ENCODE results near the gene PDIA6.

DNA sequence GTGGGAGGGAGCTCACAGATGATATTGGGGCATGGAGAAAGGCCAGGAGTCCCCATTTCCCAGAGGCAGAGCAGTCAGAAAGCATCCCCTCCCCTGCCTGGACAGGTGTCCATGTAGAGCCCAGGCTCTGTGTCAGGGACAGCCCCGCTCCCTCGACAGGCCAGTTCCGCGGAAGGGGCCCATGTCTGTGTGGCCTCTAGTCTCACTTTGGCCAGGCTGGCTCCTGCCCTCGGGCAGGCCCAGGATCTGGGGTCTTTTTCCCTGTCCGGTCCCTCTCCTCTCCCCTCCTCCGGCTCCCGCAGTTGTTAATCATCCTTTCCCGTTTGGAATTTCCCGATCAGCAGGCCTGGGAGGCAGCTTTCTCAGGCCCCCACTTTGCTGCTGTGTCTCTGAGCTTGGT, 20.4 kb upstream of the PDIA6 start:
- TF ChIP-seq, protein P1, sequence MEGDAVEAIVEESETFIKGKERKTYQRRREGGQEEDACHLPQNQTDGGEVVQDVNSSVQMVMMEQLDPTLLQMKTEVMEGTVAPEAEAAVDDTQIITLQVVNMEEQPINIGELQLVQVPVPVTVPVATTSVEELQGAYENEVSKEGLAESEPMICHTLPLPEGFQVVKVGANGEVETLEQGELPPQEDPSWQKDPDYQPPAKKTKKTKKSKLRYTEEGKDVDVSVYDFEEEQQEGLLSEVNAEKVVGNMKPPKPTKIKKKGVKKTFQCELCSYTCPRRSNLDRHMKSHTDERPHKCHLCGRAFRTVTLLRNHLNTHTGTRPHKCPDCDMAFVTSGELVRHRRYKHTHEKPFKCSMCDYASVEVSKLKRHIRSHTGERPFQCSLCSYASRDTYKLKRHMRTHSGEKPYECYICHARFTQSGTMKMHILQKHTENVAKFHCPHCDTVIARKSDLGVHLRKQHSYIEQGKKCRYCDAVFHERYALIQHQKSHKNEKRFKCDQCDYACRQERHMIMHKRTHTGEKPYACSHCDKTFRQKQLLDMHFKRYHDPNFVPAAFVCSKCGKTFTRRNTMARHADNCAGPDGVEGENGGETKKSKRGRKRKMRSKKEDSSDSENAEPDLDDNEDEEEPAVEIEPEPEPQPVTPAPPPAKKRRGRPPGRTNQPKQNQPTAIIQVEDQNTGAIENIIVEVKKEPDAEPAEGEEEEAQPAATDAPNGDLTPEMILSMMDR (IDR thresholded peaks at IDR 0.05; ENCODE audit: low read length): no peak
- no peak for TF ChIP-seq EZH2 (IDR thresholded peaks at IDR 0.05; ENCODE audit: borderline replicate concordance, low read length)
